Hair follicular keratinocyte (primary cell): ENCODE data around the gene SCN2A. TPM values are rescaled to one million over a fixed set of nuclear protein-coding genes. Genes with fewer than 3 reads are reported as not detected.

Experiments
- total RNA-seq: library from RNA; depleted of rRNA; stranded (reverse); fragments of >200 nt; gene quantifications from 2 replicates; pipeline ENCODE4 v1.2.3, GENCODE V29; 2015

Gene SCN2A
- total RNA-seq, result 0.23 and 0.42 TPM in 2 replicates

GRCh38 chr2:165239230-165239629 is at the start of gene SCN2A:
Gene SCN2A (plus strand): TSS chr2:165239414. CDS start chr2:165295824, 56,410 bp downstream.

GRCh38 chr2:165203689-165204559 is 35.3 kb upstream of the SCN2A start, which contains the start of gene SCN3A:
Gene SCN3A (minus strand): TSS chr2:165204050. CDS start chr2:165176394, 27,656 bp downstream.

Other genes starting within 250 kb of the SCN2A start
- gene SCN3A, start 35.4 kb upstream of the SCN2A start, total RNA-seq, result not detected in 2 replicates
- 0.80 and 5.9 TPM in 2 replicates for gene CSRNP3, start 230.3 kb downstream of the SCN2A start, total RNA-seq